ENCODE measurements around the gene PCCA.

PCCA gene

DNA sequence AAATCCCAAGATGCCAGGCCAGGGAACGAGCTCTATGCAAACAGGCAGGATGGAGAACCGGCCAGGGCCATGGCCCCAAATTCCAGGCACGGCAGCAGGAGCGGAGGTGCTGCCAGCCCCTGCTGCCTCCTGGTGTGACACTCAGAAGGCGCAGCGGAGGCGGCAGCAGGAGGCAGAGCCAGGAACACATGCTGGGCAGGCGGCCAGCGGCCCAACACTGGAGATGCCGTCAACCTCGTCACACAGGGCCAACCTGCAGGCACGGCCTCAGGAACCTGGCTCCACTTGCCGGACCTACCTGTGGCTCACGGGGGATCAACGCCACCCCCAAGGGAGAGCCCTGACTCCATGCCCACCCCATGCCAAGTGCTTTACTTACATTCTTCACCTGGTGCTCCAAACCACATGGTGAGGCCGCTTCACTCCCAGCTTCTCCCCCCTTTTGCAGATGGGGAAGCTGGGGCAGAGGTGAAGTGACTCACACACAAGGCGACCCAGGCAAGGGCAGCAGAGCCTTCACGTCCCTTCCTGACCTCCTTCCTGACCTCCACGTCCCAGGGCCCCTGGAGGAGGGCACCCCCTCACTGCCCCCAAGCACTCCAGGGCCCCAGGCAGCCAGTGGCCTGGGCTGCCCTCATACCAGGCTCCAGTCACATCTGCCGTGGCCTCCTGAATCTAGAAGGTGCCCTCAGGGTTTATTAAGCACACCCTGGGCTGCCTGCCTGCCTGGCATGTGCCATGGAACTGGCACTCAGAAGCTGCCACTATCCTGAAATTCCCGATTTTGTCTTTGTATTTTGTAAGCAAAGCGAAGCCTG lies 456.2 kb downstream of the PCCA start:
- in situ Hi-C loops (cut with MboI; ENCODE audit: low sequenced_read_pairs, unreplicated experiment): no loop called here
- TF ChIP-seq, protein P1, sequence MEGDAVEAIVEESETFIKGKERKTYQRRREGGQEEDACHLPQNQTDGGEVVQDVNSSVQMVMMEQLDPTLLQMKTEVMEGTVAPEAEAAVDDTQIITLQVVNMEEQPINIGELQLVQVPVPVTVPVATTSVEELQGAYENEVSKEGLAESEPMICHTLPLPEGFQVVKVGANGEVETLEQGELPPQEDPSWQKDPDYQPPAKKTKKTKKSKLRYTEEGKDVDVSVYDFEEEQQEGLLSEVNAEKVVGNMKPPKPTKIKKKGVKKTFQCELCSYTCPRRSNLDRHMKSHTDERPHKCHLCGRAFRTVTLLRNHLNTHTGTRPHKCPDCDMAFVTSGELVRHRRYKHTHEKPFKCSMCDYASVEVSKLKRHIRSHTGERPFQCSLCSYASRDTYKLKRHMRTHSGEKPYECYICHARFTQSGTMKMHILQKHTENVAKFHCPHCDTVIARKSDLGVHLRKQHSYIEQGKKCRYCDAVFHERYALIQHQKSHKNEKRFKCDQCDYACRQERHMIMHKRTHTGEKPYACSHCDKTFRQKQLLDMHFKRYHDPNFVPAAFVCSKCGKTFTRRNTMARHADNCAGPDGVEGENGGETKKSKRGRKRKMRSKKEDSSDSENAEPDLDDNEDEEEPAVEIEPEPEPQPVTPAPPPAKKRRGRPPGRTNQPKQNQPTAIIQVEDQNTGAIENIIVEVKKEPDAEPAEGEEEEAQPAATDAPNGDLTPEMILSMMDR (IDR thresholded peaks at IDR 0.05; ENCODE audit: borderline replicate concordance, control extremely low read depth, extremely low read depth, insufficient read depth, missing control alignments): no peak
- DNase-seq (ENCODE audit: low spot score): no peak

DNA sequence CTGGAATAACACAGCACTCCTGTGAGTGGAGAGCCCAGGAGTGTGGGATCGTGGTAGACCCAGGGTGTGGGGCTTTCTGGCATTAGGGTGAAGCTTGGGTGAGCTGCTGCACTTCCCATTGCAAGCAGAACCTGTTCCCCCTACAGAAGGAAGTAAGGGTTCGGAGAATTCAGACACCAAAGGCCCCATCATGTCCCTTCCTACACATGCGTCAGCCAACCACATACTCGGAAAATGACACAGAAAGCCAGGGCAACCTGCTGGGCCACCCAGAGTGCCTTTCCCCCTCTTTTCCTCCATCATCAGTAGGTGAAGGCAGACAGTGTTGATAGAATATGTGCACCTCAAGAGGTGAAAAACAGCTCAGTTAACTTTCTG lies 456.8 kb downstream of the PCCA start:
- TF ChIP-seq, protein P1 (IDR thresholded peaks at IDR 0.05; ENCODE audit: borderline replicate concordance, control extremely low read depth, extremely low read depth, insufficient read depth, missing control alignments): no peak
- in situ Hi-C loops (cut with MboI; ENCODE audit: low sequenced_read_pairs, unreplicated experiment): no loop called here
- DNase-seq (ENCODE audit: low spot score): no peak

DNA sequence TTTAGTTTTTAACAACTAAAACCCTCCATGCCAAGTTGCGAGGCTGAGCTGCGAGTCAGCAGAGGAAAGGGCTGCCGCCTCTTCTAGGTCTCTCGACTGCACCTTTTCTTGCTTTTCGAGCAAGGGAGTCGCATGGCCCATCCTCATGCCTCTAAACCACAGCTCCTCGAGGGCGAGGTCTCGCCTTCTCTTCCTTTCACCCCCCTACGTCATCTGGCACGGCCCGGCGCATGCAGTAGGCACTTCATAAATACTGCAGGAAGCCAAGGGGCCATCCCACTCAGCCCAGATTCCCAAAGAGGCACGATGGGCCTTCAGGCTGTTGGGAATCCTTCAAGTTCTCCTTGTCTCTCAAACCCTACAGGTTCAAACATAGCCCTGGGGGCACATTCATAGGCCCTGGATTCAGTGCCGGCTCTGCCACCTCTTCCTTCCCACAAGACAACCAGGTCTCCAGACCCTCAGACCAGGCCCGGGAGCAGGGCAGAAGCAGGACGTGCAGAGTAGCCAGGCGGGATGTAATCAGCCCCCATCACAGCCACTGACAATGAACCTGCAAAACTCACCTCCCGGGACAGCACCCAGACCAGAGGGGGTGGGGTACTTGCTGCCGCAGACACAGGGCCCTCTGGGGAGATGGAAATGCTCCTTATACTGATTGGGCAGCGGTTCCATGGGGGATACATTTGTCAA lies 458.0 kb downstream of the PCCA start:
- in situ Hi-C loops (cut with MboI; ENCODE audit: low sequenced_read_pairs, unreplicated experiment): no loop called here
- TF ChIP-seq, protein P1 (IDR thresholded peaks at IDR 0.05; ENCODE audit: borderline replicate concordance, control extremely low read depth, extremely low read depth, insufficient read depth, missing control alignments): no peak
- DNase-seq (ENCODE audit: low spot score): no peak

DNA sequence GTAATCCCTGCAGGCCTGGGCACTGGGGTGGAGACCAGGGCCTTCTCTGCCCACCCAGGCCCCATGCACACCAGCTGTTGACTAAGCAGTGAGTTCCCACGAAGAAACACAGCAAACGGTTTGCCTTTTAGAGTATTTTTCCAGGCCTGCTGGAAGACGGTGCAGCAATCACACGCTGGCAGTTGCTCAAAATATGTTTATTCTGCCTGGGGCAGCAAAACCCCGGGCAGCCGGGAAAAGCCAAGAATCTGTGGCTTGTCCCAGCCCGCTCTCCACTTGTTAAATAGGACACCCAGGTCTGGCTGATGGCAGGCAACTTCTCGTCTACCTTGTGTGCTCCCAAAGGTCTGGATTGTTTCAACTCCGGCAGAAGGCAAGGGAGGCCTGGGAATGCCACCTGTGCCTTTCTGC lies 458.9 kb downstream of the PCCA start:
- DNase-seq (ENCODE audit: low spot score): no peak
- in situ Hi-C loops (cut with MboI; ENCODE audit: low sequenced_read_pairs, unreplicated experiment): no loop called here
- TF ChIP-seq, protein P1 (IDR thresholded peaks at IDR 0.05; ENCODE audit: borderline replicate concordance, control extremely low read depth, extremely low read depth, insufficient read depth, missing control alignments): no peak

GRCh38 chr13:100549316-100549715 lies 460.4 kb downstream of the PCCA start:
- no peak for DNase-seq (ENCODE audit: low spot score)
- in situ Hi-C loops (cut with MboI; ENCODE audit: low sequenced_read_pairs, unreplicated experiment): no loop called here
- TF ChIP-seq, protein P1 (IDR thresholded peaks at IDR 0.05; ENCODE audit: borderline replicate concordance, control extremely low read depth, extremely low read depth, insufficient read depth, missing control alignments): no peak

GRCh38 chr13:100552755-100553154 lies 463.9 kb downstream of the PCCA start:
- DNase-seq (ENCODE audit: low spot score): no peak
- in situ Hi-C loops (cut with MboI; ENCODE audit: low sequenced_read_pairs, unreplicated experiment): no loop called here
- TF ChIP-seq, protein P1 (IDR thresholded peaks at IDR 0.05; ENCODE audit: borderline replicate concordance, control extremely low read depth, extremely low read depth, insufficient read depth, missing control alignments): no peak

All from GM13976 (cell line).